ENCODE results near the gene CDK14. TPM values are rescaled to one million over a fixed set of nuclear protein-coding genes. Genes with fewer than 3 reads are reported as not detected.
A peak's percentile ranks its signal among the peaks of the same experiment; 100 is the strongest.
"Not testable (repeated sequence)": the region's sequence is repeated elsewhere in the genome, so short reads cannot be mapped to it uniquely, and the experiment has no call there.

CDK14 gene
- total RNA-seq, 1 donor from 2014 or later: 6.4 TPM

GRCh38 chr7:90920336-90920735, 324.2 kb downstream of the CDK14 start:
- no peak overlapping the region for H3K4me3 ChIP-seq (ENCODE audit: low read depth, low read length)
- no peak for DNase-seq (ENCODE audit: low read depth)
- no peak for TF ChIP-seq CTCF (conservative IDR thresholded peaks at IDR 0.05; ENCODE audit: low read depth, low read length)

- no peak for TF ChIP-seq CTCF (conservative IDR thresholded peaks at IDR 0.05; ENCODE audit: low read depth, low read length)
- DNase-seq (ENCODE audit: low read depth): no peak
- H3K4me3 ChIP-seq (ENCODE audit: low read depth, low read length): no peak overlapping the region
Measured at GRCh38 chr7:90923541-90923997, 327.4 kb downstream of the CDK14 start.

GRCh38 chr7:90928700-90929424, 332.7 kb downstream of the CDK14 start:
- H3K4me3 ChIP-seq (ENCODE audit: low read depth, low read length); DNase-seq (ENCODE audit: low read depth): not testable (repeated sequence)

GRCh38 chr7:90931986-90932916, 336.1 kb downstream of the CDK14 start:
- no peak overlapping the region for H3K4me3 ChIP-seq (ENCODE audit: low read depth, low read length)
- TF ChIP-seq CTCF (conservative IDR thresholded peaks at IDR 0.05; ENCODE audit: low read depth, low read length): peak; percentile 14
- DNase-seq (ENCODE audit: low read depth): no peak

- no peak for DNase-seq (ENCODE audit: low read depth)
- H3K4me3 ChIP-seq (ENCODE audit: low read depth, low read length): no peak overlapping the region
- no peak for TF ChIP-seq CTCF (conservative IDR thresholded peaks at IDR 0.05; ENCODE audit: low read depth, low read length)
Measured at GRCh38 chr7:90933041-90933440, 336.9 kb downstream of the CDK14 start.

GRCh38 chr7:90933984-90934383, 337.9 kb downstream of the CDK14 start:
- no peak for DNase-seq (ENCODE audit: low read depth)
- H3K4me3 ChIP-seq (ENCODE audit: low read depth, low read length): no peak overlapping the region
- no peak for TF ChIP-seq CTCF (conservative IDR thresholded peaks at IDR 0.05; ENCODE audit: low read depth, low read length)

- no peak for DNase-seq (ENCODE audit: low read depth)
- TF ChIP-seq CTCF (conservative IDR thresholded peaks at IDR 0.05; ENCODE audit: low read depth, low read length): no peak
- no peak overlapping the region for H3K4me3 ChIP-seq (ENCODE audit: low read depth, low read length)
Measured at GRCh38 chr7:90938371-90938770, 342.2 kb downstream of the CDK14 start.
